Retina (tissue), 1 donor: ENCODE data around the gene MARVELD1.
"Not testable (repeated sequence)": the region's sequence is repeated elsewhere in the genome, so short reads cannot be mapped to it uniquely, and the experiment has no call there.

Experiments
- DNase-seq: peaks from one replicate; pipeline ENCODE4 v3.0.0-alpha.2; 2016

MARVELD1 gene

DNA sequence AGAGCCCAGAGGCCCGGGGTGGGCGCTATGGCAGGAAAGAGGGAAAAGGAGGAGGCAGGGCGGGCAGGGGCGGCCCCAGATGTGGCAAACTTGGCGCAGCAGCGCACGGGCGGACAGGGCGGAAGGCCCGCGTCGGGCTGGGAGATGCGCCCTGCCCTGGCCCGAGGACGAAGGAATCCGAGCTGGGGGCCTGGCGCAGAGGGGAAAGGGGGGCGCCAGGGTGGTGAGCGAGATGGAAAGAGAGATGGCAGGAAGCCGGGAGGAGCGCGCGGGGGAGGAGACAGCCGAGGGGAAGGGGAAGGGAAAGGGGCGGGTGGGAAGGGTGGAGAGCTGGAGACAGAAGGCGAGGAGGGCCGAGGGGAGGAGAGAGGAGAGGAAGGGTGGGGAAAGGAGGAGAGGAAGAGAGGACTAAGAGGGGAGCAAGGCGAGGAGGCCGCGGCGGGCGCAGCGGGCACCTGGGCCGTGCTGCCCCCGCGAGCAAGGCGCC, at the start of gene MARVELD1:
Gene MARVELD1, plus strand, starts transcription at position 392 of the 487 bp plus-strand sequence. CDS start 147 bp downstream, outside the sequence.
- peak; percentile 76 for DNase-seq

DNA sequence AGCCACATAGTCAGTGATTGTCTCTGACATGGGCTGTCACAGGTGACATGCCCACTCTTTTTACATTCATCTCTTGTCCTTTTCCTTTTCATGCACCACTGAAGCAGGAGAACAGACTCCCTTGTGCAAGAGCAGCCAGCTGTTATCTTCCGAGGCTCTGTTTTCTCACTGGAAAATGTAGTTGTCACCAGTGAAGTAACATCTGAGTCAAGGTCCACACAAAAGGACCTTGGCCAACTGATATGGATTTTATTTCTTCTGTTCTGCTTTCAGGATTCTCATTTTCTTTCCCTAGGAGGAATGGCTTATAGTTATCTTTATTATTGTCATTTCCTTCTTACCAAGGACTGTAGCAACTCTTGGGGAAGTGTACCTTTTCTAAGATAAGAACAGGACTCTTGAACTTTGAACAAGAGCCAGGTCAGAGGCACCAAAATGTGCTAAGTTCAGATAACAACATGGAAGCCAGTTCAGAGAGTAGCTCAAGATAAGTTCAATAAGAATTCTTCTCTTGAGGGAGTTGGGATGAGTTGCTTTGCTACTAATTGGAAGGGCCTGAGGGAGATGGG, 49.2 kb upstream of the MARVELD1 start:
- no peak for DNase-seq

DNA sequence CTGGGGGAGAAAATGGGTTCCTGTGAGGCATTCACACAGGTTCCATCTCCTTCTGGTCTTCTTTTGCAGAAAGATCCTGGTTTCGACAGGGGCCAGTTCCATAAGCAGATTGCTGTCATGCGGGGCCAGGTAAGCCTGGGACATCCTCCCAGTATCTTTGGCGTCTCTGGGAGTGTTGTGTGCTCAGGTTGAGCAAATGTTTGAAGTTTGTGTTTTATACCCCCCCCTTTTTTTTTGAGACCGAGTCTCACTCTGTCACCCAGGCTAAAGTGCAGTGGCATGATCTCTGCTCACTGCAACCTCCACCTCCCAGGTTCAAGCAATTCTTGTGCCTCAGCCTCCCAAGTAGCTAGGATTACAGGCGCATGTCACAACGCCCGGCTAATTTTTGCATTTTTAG, 46.5 kb upstream of the MARVELD1 start:
- no peak for DNase-seq

DNA sequence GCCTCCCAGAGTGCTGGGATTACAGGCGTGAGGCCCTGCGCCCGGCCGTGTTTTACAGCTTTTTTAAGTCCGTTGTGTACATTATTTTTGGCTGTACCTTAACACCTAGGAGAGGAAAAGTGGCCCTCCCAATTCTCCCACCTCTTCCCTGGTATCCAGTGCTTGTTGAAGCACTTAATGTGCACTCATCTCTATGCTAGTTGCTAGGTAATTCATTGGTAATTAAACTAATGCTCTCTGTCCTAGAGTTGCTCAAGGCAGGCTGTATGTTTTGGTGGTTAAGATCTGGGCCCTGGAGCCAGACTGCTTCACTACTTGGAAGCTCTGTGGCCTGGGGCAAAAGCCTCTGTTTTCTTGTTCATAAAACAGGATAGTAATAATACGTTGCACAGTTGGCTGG, 46.1 kb upstream of the MARVELD1 start:
- no peak for DNase-seq

DNA sequence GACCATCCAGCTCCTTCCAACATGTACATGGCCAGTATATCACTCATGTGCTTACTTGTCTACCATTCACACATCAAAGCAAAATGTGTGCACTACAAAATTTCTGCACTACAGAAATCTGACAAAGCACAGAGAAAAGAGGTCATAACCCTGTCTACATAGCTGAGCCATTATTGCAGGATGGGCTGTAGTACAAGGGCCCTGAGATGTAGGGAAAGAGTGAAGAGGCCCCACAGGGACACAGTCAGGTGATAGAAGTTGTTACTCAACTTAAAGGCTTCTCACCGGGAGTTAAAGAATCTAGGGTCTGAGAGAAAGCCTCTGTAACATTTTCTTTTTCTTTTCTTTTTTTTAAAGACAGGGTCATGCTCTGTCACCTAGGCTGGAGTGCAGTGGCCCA, 44.0 kb upstream of the MARVELD1 start:
- DNase-seq, result no peak

DNA sequence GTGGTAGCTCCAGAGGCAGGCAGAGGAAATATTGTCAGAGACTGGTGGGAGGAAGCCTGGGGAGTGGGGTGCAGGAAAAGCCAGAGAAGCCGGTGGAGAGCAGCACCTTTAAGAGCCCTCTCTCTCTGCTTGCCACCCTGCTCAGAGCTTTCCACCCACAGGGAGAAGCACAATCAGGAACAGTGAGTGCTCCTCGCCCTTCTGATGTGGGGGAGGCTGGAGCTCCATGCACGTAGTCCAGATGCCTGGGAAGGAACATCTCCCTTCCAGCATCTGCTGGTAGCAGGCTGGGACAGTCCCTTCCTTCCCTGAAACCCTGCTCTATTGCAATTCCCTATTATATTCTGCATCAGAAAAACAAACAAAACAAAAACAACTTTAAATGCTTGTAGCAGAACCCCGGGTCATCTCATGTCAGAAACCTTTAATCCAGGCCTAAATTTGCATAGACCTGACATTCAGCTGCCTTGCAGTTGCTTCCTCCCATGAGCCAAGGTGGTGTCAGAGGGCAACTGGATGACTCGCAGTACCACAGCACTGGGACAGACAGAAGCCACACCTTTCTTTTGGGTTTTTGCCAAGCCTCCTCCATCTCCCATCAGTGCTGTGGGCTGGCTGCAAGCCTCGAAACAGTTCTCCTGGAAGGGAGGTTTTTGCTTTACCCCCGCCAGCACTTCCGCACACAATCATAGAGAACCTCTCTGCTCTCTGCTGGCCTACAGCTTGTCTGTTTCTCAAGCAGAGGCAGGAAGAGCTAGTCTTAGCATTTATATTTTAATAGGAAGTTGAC, 39.6 kb upstream of the MARVELD1 start:
- DNase-seq, result no peak

DNA sequence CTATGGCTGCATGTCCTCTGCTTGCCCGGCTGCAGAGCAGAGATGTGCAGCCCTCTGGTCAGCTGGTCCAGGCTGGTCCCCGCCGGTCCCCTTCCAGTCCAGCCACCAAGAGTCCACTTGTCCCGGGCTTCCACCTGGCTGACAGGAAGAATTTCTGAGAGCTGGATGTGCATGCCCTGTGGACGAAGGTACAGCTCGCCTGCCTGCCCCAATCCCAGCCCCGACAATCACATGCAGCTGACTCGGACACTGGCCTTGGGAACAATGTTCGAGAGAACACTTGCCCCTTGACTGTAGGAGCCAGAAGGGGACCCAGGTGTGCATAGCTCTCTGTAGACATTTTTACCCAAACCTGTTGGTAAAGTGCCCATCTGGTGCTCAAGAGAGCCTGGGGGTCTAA, 38.3 kb upstream of the MARVELD1 start:
- DNase-seq, result no peak

DNA sequence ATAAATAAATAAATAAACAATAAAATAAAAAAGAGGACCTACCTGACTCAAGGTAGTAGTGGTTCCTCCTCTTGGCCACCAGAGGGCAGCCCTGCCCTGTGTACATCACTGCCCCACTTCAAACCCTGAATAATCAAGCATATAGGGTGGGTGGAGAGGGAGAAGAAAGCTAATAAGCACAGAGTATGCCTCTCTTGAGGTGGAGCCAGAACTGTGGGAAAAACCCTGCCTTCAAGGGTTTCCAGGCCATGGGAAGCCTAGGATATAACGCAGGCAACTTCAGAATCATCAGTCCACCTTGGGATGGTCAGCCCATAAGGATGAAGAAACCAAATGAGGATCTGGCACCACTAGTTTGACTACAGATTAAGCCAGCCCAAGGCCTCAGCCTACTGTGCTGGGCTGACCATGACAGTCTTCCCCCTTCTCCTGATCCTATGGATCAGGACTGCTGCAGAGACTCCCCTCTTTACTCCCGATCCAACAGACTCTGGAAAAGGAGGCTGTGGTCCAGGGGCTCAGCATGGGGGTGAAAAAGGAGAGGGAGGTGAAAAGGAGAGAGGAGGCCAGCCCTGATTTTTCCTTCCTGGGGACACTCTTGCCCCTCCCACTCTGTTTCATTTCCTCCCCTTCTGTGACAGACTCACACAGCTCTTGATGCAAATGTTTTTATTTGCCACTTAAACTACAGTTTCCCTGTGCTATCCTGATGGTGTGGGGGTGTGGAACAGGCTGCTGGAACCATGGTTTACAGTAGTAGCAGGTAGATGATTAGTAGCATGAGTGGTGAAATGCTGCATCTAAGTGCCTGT, 36.6 kb upstream of the MARVELD1 start:
- DNase-seq, result peak; percentile 47

DNA sequence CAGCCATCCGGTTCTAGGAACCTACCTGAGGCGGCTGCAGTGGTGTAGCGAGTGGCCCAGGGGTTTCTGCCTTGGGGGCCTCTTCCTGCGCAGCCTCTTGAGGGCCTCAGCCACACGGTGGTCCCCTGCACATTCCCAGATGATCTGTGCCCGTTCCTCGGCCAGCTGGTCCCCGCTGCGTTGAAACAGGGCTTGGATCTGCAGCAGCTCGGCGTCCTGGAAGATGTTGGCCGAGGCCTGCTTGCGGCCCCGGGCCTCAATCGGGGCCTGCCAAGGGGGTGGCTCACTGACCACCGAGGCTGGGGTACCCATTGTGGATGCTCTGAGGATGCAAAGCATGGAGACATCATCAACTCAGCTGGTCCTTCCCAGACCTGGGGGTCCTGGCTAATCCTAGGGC, 33.9 kb upstream of the MARVELD1 start:
- no peak for DNase-seq

DNA sequence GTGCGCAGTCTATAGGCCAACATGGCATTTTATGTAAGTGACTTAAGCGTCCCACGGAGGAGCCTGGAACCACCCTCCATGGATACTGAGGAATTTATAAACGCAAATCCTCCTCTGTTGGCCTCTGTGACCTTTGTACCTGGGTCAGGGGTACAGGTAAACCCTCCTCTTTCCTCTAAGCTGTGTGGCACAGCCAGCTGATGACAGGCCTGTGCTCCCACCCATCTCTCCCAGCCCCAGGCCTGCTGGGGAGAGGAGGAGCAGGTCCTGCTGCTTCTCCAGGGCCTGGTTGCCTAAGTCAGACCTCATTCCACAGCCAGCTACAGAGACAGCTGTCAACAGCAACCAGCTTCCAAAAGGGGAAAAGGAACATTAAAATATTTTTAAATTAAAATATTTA, 31.5 kb upstream of the MARVELD1 start:
- no peak for DNase-seq

DNA sequence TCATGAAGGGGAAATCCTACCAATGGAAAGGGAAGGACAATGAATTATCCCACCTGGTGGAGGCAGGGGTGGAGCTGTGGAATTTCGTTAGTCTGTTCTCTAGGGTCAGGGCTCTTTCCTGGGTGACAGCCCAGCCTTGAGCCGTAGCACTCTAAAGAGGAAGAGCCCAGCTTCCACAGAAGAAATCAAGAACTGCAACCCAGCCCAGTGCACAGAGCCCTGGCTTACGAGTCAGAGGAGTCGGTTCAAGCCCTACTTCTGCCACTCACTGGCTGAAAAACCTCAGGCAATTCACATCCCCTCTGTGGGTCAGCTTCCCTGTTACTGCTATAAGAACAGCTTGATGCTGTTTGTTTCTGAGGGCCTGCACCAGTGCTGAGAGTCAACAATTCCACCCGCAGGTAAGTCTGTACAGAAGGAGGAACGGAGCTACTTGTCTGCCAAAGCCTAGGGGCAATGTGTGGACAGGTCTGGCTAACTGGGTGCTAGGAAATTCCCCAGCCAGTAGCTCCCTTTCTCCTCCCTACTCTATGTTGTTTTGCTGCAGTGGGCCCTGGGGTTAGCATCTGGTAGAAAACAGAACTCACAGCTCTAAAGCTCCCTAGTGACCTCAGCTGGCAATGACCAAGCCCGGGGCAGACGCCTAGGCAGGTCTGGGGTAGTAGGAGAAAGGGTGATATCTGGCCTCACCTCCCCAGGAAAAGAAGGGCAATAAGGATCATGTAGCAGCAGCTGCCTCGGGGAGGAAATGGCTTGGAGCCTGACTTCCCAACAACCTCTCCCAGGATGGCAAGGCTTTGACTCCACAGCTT, 29.8 kb upstream of the MARVELD1 start:
- DNase-seq, result no peak

DNA sequence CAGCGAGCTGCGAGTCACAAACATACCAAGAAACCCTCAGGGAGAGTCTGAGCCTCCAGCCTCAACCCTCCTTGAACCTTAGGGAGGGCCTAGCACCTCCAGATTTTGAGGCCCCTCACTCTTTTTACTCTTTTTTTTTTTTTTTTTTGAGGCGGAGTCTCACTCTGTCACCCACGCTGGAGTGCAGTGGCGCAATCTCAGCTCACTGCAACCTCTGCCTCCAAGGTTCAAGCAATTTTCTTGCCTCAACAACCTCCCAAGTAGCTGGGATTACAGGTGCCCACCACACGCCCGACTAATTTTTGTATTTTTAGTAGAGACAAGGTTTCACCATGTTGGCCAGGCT, 29.2 kb upstream of the MARVELD1 start:
- not testable (repeated sequence) for DNase-seq

DNA sequence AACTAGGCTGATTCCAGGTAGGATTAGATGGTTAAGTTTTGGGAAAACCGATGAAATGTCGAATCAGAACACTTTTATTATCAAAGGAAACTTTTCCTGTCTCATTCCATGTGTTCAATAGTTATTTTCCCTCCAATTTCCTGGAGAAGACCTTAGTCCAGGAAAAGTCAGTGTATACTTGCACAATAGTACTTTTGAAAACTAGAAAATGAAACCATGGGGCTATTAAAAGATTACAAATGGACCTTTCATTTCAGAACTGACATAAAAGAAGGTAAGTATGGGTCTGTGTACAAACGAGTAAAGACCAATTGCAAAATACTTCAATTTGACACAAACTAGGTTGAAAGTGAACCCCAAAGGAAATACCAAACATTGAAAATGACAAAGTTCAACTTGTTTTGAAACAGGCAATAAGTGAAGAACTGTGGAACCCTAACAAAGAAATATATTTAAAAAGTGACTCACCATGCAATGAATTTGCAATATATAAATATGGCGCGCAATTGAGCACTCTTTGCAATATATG, 28.6 kb upstream of the MARVELD1 start:
- DNase-seq, result no peak

DNA sequence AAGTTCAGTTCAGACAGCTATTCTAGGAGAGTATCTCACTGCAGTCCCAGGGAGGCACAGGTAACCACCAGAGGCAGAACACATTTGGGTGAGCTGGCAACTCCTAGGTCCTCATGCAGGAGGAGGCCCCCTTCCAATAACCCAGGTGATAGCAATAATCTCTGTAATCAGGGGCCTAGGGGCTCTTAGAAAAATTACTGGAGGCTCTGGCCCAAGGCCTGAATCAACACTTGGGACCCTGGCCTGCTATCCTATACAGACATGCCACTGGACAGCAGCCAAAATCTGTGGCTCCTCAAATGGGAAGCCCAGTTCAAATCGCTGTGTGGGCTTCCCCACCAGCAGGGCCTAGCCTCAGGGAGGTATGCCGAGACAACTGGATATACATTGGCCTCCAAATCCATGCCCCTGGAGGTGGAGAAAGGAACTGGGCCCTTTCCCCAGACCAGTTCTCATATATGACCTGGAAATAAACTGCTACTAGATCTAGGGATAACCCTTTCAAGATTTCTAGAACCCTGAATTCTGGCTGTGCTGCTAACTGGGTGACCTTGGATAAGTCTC, 28.1 kb upstream of the MARVELD1 start:
- no peak for DNase-seq

DNA sequence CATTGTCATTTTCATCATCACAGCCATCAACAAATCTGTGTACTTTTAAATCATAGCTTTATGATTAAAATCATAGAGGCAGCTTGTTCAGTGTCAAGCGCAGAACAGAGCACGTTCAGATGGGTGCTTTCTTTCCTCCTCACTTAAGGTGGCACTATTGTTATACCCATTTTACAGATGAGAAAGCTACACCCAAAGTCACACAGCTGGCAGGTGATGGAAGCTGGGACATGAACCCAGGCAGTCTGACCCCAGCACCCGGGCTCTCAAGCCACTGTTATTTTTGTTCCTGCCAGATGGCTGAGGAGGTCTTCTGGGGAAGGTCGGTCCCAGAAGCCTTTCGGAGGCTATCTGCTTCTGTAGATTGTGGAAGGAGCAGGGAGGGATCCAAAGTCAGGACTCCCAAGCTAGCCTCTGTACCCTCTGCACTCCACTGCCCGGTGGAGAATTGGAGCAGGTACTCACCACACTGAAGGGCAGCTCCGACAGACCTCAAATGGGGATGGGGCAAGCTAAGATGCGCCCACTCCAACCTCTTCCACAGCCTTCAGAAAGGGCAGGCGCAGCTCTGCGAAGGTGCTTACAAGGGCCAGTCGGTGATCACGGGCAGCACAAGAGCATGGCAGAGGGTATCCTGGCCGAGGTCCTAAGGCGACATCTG, 27.1 kb upstream of the MARVELD1 start:
- no peak for DNase-seq

DNA sequence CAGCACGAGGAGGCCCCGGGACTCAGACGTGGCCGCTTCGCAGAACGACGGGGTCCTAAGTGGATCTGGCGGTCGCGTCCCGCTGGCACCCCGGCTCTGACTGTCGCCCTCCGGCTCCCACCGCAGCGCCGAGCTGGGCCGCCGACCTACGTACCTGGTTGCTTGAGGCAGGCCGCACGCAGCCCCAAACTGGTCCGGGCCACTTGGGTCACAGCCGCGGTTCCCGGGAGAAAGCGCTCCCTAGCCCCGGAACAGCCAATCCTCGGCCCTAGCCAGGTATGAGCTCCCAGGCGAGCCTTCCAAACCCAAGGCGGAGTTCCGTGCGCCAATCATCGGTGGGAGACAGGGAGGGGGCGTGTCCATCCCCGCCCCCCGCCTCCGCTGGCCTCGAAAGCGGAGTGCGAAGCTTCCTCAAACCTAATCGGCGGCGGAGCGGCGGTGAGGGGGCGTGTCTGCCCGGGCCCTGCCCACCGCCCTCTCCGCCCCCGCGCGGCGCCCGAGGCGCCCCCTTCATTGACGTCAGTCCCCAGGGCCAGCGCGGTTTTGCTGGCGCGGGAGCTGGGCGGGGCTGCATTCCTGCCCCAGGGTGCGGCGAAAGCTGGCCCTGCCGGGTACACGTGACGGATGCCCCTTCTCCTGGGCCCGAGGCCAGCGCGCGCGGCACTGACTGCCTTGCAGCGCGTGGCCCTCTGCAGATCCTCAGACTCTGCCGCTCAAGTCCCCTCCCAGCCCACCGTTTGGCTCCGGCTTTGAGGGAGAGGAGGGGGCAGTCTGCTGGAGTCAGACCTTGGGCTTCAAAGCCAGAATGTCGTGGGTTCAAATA, 26.4 kb upstream of the MARVELD1 start, which contains the start of gene AVPI1:
Gene AVPI1, minus strand, starts transcription at position 280 of the 823 bp plus-strand sequence. CDS start 7,336 bp downstream, outside the sequence.
- peak; percentile 97 for DNase-seq

DNA sequence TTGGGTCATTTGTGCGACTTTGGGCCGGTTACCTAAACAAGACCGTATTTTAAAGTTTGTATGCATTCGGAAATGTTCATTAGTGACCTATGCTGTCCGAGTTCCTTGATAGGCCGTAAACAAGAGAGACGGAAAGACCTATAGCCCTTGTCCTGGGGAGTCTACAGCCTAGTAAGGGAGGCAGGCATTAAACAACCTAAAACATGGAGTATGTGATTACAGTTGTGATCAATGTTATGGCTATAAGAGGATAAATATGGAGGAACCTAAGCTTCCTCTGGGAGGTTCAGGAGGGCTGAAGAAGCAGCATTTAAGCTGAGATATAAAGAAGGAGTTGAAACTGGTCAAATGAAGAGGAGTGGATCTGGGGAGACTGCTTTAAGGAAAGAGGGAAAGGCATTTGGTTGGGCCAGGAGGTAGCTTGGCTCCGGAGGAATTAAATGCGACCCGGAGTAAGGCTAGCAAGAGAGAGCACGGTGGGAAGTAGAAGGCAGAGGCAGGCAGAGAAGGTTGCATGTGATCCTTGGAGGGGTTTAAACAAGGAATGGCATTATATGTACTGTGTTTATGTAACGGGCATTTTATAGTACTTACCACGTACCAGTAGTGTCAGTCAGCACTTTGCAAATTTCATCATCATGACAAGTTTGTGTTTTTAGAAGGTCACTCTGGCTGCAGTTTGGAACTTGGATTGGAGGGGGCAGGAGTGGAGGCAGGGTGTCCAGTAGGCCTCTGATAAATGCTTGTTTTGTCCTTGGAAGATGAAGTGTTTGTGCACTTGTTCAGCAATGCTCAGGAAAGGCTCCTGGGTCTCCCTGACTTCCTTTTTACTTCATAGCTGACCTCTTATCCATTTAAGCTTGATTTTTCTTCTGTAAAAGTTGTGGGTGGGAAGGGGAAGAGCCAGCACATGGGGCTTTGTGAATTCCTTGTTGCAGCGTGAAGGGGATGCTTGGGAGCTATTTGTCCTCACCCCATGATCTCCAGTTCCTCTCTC, 25.4 kb upstream of the MARVELD1 start:
- no peak for DNase-seq

DNA sequence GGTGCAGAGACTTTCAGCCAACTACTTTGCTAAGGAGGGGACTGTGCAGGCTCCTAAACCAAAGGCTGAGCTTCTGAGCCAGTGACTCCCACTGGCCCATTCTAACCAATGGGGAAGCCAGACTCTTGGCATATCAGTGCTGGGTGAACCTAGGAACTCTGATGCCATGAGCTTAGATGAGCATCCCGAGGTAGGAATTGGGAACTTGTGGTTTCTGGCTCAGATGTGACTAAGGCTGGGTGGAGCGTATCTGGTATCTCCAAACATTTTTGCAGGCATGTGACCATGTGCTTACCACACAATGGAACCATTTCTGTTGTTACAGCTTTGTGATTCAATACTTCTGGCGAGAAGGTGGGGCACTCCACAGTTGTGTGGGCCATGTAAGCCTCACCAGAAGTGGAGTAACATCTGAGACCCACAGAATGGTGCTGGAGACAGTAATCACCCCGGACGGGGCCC, 23.9 kb upstream of the MARVELD1 start:
- DNase-seq, result no peak

DNA sequence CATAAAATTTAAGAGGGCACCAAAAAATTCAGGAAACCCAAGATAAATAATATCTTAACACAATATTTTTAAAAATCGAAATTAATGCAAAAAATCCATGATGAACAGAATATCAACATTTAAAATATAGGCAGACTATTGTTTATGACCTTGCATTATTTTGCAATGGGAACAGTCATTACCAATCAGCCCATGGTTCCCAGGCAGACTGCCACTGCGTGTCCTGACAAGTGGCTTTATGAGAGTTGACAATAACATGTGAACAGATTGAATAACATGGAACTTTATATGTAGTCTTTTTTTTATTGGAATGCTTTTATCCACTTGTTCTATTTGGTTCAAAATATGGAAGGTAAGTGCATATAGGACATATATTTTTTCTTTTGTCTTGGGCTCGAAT, 23.4 kb upstream of the MARVELD1 start:
- DNase-seq, result no peak
